ENCODE results near the gene TSC22D4.
"Not testable (repeated sequence)": the region's sequence is repeated elsewhere in the genome, so short reads cannot be mapped to it uniquely, and the experiment has no call there.

TSC22D4 gene

DNA sequence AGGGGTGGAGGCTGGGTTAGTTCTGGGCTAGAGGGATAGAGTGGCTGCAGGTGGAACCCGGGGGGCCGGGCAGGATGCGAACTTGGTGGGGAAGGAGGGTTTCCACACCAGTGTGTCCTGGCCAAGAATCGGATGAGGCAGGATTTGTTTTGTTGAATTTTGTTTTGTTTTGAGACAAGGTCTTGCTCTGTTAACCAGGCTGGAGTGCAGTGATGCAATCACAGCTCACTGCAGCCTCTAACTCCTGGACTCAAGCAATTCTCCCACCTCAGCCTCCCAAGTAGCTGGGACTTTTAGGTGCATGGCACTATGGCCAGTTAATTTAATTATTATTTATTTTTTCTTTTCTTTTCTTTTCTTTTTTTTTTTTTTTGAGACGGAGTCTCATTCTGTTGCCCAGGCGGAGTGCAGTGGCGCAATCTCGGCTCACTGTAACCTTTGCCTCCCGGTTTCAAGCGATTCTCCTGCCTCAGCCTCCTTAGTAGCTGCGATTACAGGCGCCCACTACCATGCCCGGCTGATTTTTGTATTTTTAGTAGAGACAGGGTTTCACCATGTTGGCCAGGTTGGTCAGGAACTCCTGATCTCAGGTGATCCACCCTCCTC lies 29.7 kb downstream of the TSC22D4 start:
- no peaks in the 10 kb centered on the region for H3K36me3 ChIP-seq
- H3K27me3 ChIP-seq = no peaks in the 10 kb centered on the region
- H3K27ac ChIP-seq = no peak overlapping the region
- TF ChIP-seq, protein P1, sequence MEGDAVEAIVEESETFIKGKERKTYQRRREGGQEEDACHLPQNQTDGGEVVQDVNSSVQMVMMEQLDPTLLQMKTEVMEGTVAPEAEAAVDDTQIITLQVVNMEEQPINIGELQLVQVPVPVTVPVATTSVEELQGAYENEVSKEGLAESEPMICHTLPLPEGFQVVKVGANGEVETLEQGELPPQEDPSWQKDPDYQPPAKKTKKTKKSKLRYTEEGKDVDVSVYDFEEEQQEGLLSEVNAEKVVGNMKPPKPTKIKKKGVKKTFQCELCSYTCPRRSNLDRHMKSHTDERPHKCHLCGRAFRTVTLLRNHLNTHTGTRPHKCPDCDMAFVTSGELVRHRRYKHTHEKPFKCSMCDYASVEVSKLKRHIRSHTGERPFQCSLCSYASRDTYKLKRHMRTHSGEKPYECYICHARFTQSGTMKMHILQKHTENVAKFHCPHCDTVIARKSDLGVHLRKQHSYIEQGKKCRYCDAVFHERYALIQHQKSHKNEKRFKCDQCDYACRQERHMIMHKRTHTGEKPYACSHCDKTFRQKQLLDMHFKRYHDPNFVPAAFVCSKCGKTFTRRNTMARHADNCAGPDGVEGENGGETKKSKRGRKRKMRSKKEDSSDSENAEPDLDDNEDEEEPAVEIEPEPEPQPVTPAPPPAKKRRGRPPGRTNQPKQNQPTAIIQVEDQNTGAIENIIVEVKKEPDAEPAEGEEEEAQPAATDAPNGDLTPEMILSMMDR (IDR thresholded peaks at IDR 0.05) = no peak
- no peaks in the 10 kb centered on the region for H3K9me3 ChIP-seq
- intact Hi-C loops (cut with DNase I; ENCODE audit: low total_unique reads) = no loop called here
- peaks cover 0 to 12% (median 7%) of the 10 kb centered on the region in 4 donors for H3K4me1 ChIP-seq
- DNase-seq = no peak
- no peak overlapping the region for H3K4me3 ChIP-seq

DNA sequence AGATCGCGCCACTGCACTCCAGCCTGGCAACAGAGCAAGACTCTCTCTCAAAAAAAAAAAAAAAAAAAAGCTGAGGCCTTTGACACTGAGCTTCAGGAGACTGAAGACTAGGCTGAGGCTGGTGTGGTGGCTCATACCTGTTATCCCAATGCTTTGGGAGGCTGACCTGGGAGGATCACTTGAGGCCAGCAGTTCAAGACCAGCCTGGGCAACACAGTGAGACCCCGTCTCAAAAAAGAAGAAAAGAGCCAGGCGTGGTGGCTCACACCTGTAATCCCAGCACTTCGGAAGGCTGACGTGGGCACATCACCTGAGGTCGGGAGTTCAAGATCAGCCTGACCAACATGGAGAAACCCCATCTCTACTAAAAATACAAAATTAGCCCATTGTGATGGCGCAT lies 31.7 kb downstream of the TSC22D4 start:
- H3K27me3 ChIP-seq; intact Hi-C loops (cut with DNase I; ENCODE audit: low total_unique reads): not testable (repeated sequence)
- peaks cover 0 to 12% (median 7%) of the 10 kb centered on the region in 4 donors for H3K4me1 ChIP-seq

DNA sequence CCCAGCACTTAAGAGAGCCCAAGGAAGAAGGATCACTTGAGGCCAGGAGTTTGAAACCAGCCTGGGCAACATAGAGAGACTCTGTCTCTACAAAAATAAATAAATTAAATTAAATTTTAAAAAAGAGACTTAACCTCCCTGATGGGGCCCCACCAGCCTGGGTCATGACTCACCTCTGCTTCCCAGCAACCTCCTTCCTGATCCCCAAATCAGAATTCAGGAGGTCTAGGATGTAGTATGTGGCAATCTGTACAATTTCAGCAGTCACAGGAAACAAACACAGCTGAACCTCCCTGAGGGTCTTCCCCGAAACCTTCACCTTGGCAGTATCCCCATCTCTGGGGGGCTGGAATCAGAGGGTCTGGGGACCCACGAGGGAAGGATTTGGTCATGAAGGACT lies 33.0 kb downstream of the TSC22D4 start:
- no peak for DNase-seq
- Histone ChIP-seq H3K4me3 (no peak overlapping the region), H3K27me3 (no peaks in the 10 kb centered on the region), H3K4me1 (peaks cover 0 to 12% (median 7%) of the 10 kb centered on the region in 4 donors), H3K36me3 (no peaks in the 10 kb centered on the region), H3K9me3 (no peaks in the 10 kb centered on the region), H3K27ac (no peak overlapping the region)
- TF ChIP-seq, protein P1 (IDR thresholded peaks at IDR 0.05) = no peak
- intact Hi-C loops (cut with DNase I; ENCODE audit: low total_unique reads) = no loop called here

More for the DNA sequence above, 31.7 kb downstream of the TSC22D4 start:
- not testable (repeated sequence) for H3K4me3 ChIP-seq, H3K36me3 ChIP-seq, H3K9me3 ChIP-seq, H3K27ac ChIP-seq, DNase-seq

DNA sequence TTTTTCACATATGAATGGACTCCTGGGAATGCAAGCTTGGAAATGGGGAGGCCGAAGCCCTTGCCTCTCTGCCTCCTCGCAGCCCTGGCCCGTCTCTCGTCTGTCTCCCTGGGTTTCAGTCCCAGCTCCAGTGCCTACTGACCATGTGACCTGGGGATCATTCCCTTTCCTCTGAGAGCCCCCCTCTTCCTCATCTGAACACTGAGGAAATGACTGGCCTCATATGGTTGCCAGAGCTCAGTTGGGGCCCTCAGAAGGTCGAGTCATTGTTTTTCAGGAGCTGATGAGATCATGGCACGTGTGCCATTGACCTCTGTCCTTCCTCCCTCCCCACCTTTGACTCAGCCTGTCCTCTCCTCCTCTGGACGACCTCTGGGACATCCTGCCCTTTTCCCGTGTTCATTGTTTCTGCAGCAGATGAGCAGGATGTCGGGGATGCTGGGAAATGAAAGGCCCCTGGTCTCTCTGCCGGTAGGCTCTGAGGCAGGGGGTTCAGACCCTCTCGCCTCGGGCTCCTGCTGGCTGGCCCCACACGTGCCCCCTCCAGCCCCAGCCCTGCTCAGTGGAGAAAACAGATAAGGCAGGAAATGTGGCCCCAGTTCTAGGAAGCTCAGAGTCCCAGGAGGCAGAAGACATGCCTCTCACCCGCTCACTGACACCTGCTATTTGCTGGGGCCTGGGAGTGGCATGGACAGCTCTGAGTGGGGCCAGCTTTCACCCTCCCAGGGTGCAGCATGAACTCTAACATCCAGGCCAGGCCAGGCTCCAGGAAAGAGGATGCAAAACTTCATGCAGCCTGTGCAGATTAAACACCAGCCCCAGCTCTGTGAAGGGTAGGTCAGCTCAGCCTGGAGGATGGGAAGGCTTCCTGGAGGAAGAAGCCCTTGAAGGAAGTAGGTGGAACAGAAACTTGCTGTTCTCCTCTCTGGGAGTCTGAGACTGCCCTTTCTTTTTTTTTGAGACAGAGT lies 34.4 kb downstream of the TSC22D4 start:
- no peak for DNase-seq
- intact Hi-C loops (cut with DNase I; ENCODE audit: low total_unique reads) = no loop called here

DNA sequence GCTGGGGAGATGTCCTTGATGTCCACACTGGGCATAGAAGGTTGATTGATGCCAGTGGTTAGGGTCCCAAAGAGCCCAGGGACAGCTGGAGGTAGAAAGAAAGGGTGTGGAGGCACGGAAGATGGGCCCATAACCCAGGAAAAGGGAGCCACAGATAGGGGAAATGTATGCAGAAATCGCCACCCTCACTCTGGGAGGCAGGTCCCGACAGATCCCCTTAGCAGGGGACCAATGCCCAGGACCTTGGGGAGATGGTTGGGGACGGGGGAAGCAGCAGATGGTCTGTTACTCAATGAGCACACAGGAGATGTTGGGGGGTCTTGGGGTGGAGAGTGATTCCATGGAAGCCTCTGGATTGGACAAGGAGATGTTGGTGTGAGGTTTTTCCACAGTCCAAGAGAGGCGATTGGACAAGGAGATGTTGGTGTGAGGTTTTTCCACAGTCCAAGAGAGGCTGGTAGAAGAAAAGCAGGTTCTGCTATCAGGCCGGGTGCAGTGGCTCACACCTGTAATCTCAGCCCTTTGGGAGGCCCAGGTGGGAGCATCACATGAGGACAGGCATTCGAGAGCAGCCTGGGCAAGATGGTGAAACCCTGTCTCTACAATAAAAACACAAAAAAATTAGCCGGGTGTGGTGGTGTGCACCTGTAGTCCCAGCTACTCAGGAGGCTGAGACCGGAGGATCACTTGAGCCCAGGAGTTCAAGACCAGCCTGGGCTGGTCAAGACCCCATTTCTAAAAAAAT lies 35.7 kb downstream of the TSC22D4 start:
- Histone ChIP-seq H3K9me3 (no peaks in the 10 kb centered on the region), H3K4me1 (no peaks in the 10 kb centered on the region), H3K27ac (no peak overlapping the region), H3K4me3 (no peak overlapping the region), H3K36me3 (no peaks in the 10 kb centered on the region), H3K27me3 (no peaks in the 10 kb centered on the region)
- no peak for DNase-seq
- intact Hi-C loops (cut with DNase I; ENCODE audit: low total_unique reads) = no loop called here
- TF ChIP-seq, protein P1 (IDR thresholded peaks at IDR 0.05) = no peak

More for the DNA sequence above, 34.4 kb downstream of the TSC22D4 start:
- TF ChIP-seq, protein P1 (IDR thresholded peaks at IDR 0.05) = no peak
- Histone ChIP-seq H3K27ac (no peak overlapping the region), H3K9me3 (no peaks in the 10 kb centered on the region), H3K27me3 (no peaks in the 10 kb centered on the region), H3K36me3 (no peaks in the 10 kb centered on the region), H3K4me1 (no peaks in the 10 kb centered on the region), H3K4me3 (no peak overlapping the region)
